Heart right ventricle (tissue), 16 donors: Measurements from ENCODE around the gene PALS1. TPM values are rescaled to one million over a fixed set of nuclear protein-coding genes. Genes with fewer than 3 reads are reported as not detected.
A peak's percentile ranks its signal among the peaks of the same experiment; 100 is the strongest.
"Not testable (repeated sequence)": the region's sequence is repeated elsewhere in the genome, so short reads cannot be mapped to it uniquely, and the experiment has no call there.

Experiments used
- ATAC-seq, 8 donors: fragments of 200-7000 bp; cut with Tn5 transposase; one replicate each; pipeline ENCODE4 v1.9.1; 2020; ENCODE audit warnings: mild to moderate bottlenecking in 8 of 8, moderate library complexity in 8 of 8, moderate number of reproducible peaks in 1 of 8
- DNase-seq, 2 donors: peaks; one replicate each; pipeline ENCODE4 v3.0.0-alpha.2; 2020
- H3K27ac ChIP-seq, 10 donors: fragments of 200-600 bp; sonication (generic) in 2 of 10; one replicate each; pipeline versions ENCODE4 v1.5.0 to v1.8.0; 2020 to 2022; ENCODE audit warnings: mild to moderate bottlenecking in 3 of 10
- H3K27me3 ChIP-seq, 7 donors: fragments of 200-600 bp; one replicate each; pipeline ENCODE4 v1.8.0; 2021 to 2022; ENCODE audit warnings: mild to moderate bottlenecking in 2 of 7
- H3K36me3 ChIP-seq, 9 donors: fragments of 200-600 bp; sonication (generic) in 1 of 9; one replicate each; pipeline versions ENCODE4 v1.5.0 to v1.8.0; 2020 to 2022; ENCODE audit warnings: mild to moderate bottlenecking in 2 of 9
- H3K4me1 ChIP-seq, 9 donors: fragments of 200-600 bp; sonication (generic) in 1 of 9; one replicate each; pipeline versions ENCODE4 v1.5.0 to v1.8.0; 2020 to 2022; ENCODE audit warnings: mild to moderate bottlenecking in 4 of 9
- H3K4me3 ChIP-seq, 10 donors: fragments of 200-600 bp; sonication (generic) in 2 of 10; one replicate each; pipeline versions ENCODE4 v1.5.0 to v1.8.0; 2020 to 2022; ENCODE audit warnings: mild to moderate bottlenecking in 7 of 10, moderate library complexity in 2 of 10
- H3K9me3 ChIP-seq, 11 donors: fragments of 200-600 bp in 10 of 11; sonication (generic) in 2 of 11; one replicate each; pipeline versions ENCODE4 v1.5.0 to v1.8.0; 2013 to 2022; ENCODE audit warnings: mild to moderate bottlenecking in 2 of 11, control low read depth in 1 of 11, moderate library complexity in 1 of 11
- WGBS, 2 donors: extraction: QIAGEN DNeasy Blood & Tissue Kit; methylation state at CpG; one replicate each; pipeline ENCODE4 v1.1.7; 2013; ENCODE audit warnings: inconsistent platforms in 1 of 2; 5-methylcytosine and 5-hydroxymethylcytosine counted together
- intact Hi-C, 10 donors: fragments of 100-400 bp; cut with DNase I; formaldehyde crosslinking; loops; one replicate each; pipeline versions ENCODE4 v1.11.1 to v1.14.2; 2022
- polyA plus RNA-seq, 2 donors: library from polyadenylated mRNA; stranded (reverse); fragments of 200-250 nt; gene quantifications; one replicate each; pipeline ENCODE4 v1.2.3, GENCODE V29; 2013
- total RNA-seq, 10 donors: library from RNA; stranded (reverse); fragmentation: NEBNext Ultra II Directional in 3 of 10; extraction: Animal tissue kit (Norgen Biotek cat#: 25700) in 3 of 10; gene quantifications; one replicate each; pipeline versions ENCODE4 v1.2.1 to v1.2.4, GENCODE V29; 2021 to 2023
- TF ChIP-seq, protein P1 (sequence below), 9 donors: fragments of 200-600 bp; sonication (generic) in 2 of 9; IDR thresholded peaks; one replicate each; pipeline versions ENCODE4 v1.5.0 to v1.8.0; 2021 to 2022; ENCODE audit warnings: antibody characterized with exemption in 9 of 9, mild to moderate bottlenecking in 5 of 9, moderate library complexity in 1 of 9
- donor health status: Arrhythmogenic right ventricular cardiomyopathy.
- donor health status: ischemic (EF 13 %, LVEDD 7.1; RV severe dilation, severe dysfunction).
- donor health status: healthy with polysubstance abuse.
- donor health status: DM: no; HTN: yes; CAD: no.
- donor health status: DM: no; HTN: no; CAD: no.
- donor health status: ischemic (EF 25% LVEDD 6.9; RV normal size, moderate dysfunction).
- donor health status: ischemic (EF 25% LVEDD 5.7; RV mildly dilated, moderate dysfunction).
- donor health status: healthy.
- donor health status: DM: yes; HTN: yes; CAD: no.
- donor health status: Ischemic cardiomyopathy.
- donor health status: ischemic (EF 35%, LVEDD 5.7; RV mildly dilated, moderate dysfunction).
- donor health status: nonischemic (EF 11% LVEDD 7.7; RV severe dilation, severe dysfunction).
- donor health status: DM: yes; HTN: yes; CAD: no.
- donor health status: PGD.
- donor health status: ischemic (EF 29% LVEDD 5.4; RV normal size, mild dysfunction).
- donor health status: nonischemic (EF 23%, LVEDD 6.1; RV moderate dilation, normal function).

PALS1 gene
- total and polyA plus RNA-seq, 12 donors = 4.0 to 19.9 (median 13.7) TPM

DNA sequence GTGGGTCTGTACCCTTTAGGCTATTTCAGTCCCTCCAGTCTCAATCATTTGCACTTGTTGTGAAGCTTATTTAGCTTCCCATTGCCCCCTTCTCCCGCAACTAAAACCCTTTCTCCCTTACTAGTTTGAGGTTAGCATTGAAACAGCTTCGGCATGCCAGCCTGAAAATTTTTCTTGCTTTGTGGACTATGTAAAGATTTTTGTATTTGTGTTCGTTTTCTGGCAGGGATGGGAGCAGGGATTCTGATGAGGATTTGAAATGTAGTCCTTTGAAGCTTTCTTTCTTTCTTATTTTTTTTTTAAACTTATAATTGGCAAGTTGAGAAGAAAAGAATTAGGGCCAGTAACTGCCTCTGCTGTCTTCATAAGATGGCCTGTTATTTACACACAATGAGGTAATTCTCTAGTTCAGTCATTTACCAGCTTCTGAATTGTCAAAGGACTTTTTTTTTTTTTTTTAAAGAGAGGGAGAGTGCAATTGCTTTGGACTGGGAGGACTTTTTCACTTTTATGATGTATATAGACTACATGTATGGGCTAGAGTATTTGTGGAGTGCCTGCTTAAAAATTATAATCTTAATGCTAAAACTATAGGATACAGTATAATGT, 29.0 kb downstream of the PALS1 start:
- Histone ChIP-seq H3K27me3 (no peaks in the 10 kb centered on the region), H3K4me3 (peak overlapping the region in 1 of 10 donors; percentile 11), H3K4me1 (peaks cover 0 to 42% (median 36%) of the 10 kb centered on the region in 9 donors), H3K36me3 (peaks cover 0 to 4% (median 0%) of the 10 kb centered on the region in 9 donors), H3K27ac (peak overlapping the region in 7 of 10 donors; percentile 15 to 61 (median 50)), H3K9me3 (no peaks in the 10 kb centered on the region)
- 63 to 66% methylated on average over 3 of the region's 3 CpGs for WGBS, 2 donors
- ATAC-seq (no peak), DNase-seq (no peak)
- TF ChIP-seq, protein P1, sequence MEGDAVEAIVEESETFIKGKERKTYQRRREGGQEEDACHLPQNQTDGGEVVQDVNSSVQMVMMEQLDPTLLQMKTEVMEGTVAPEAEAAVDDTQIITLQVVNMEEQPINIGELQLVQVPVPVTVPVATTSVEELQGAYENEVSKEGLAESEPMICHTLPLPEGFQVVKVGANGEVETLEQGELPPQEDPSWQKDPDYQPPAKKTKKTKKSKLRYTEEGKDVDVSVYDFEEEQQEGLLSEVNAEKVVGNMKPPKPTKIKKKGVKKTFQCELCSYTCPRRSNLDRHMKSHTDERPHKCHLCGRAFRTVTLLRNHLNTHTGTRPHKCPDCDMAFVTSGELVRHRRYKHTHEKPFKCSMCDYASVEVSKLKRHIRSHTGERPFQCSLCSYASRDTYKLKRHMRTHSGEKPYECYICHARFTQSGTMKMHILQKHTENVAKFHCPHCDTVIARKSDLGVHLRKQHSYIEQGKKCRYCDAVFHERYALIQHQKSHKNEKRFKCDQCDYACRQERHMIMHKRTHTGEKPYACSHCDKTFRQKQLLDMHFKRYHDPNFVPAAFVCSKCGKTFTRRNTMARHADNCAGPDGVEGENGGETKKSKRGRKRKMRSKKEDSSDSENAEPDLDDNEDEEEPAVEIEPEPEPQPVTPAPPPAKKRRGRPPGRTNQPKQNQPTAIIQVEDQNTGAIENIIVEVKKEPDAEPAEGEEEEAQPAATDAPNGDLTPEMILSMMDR (IDR thresholded peaks at IDR 0.05) = no peak
- intact Hi-C loops = no loop called here

DNA sequence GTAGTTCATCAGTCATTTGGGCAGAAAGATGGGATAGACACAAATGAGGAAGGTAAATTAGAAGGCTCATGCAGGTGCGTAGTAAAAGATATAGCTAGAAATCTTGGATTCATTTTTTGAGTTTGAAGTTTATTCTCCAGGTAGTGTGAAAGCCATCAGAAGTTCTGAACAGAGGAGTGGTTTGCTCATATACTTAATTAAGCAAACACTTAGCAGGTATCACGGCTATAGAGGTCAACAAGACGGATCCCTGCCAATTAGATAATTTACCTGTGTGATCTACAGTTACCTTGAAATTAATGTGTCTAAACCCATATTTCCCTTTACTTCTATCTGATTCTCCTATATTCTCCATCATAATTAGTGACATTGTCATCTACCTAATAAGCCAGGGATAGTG, 29.7 kb downstream of the PALS1 start:
- H3K4me1 ChIP-seq = peaks cover 0 to 46% (median 38%) of the 10 kb centered on the region in 9 donors
- ATAC-seq = no peak
- WGBS, 2 donors = 74 to 93% methylated on average over 3 of the region's 3 CpGs
- H3K4me3 ChIP-seq = no peak overlapping the region
- H3K9me3 ChIP-seq = no peaks in the 10 kb centered on the region
- TF ChIP-seq, protein P1 (IDR thresholded peaks at IDR 0.05) = no peak
- intact Hi-C loops = no loop called here
- DNase-seq = no peak
- peaks cover 0 to 4% (median 0%) of the 10 kb centered on the region in 9 donors for H3K36me3 ChIP-seq
- H3K27ac ChIP-seq = peak overlapping the region in 3 of 10 donors; percentile 50 to 61 (median 59)
- H3K27me3 ChIP-seq = no peaks in the 10 kb centered on the region

DNA sequence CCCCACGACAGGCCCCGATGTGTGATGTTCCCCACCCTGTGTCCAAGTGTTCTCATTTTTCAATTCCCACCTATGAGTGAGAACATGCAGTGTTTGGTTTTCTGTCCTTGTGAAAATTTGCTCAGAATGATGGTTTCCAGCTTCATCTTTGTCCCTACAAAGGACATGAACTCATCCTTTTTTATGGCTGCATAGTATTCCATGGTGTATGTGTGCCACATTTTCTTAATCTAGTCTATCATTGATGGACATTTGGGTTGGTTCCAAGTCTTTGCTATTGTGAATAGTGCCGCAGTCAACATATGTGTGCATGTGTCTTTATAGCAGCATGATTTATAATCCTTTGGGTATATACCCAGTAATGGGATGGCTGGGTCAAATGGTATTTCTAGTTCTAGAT, 32.0 kb downstream of the PALS1 start:
- peaks cover 0 to 53% (median 40%) of the 10 kb centered on the region in 9 donors for H3K4me1 ChIP-seq

DNA sequence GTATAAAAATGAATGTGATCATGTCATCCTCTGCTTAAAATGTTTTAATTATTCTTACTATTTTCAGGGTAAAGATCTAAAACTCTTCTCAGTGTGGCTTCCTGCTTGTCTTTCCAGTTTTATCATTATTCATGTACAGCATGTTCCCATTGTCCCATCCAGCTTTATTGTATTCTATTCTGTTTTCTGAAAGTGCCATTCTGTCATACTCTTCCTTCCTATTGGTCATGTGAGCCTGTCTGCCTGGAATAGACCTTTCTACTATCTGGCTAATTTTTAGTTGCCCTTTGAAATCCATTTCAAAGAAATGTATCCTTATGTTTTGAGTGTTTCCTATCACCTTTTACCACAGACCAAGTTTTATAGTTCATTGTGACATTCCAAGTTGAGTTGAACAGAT, 34.9 kb downstream of the PALS1 start:
- Histone ChIP-seq H3K4me1 (peaks cover 0 to 30% (median 15%) of the 10 kb centered on the region in 9 donors), H3K9me3 (no peaks in the 10 kb centered on the region), H3K36me3 (peaks cover 0 to 11% (median 0%) of the 10 kb centered on the region in 9 donors), H3K4me3 (no peak overlapping the region), H3K27me3 (no peaks in the 10 kb centered on the region), H3K27ac (peak overlapping the region in 1 of 10 donors; percentile 15)
- intact Hi-C loops = loop anchor here in 2 of 10 donors (5.0 kb wide), 2 partner anchors 34 to 779 kb away; partner anchors contain the start of gene PALS1 (in 1 of the 2)
- peak in 1 of 8 donors; percentile 42 for ATAC-seq
- no peak for DNase-seq
- TF ChIP-seq, protein P1 (IDR thresholded peaks at IDR 0.05) = no peak

More for the DNA sequence above, 32.0 kb downstream of the PALS1 start:
- H3K4me3 ChIP-seq, H3K9me3 ChIP-seq, H3K27me3 ChIP-seq, H3K36me3 ChIP-seq, intact Hi-C loops, ATAC-seq, DNase-seq, H3K27ac ChIP-seq: not testable (repeated sequence)
- WGBS, 2 donors = 97% methylated on average over 3 of the region's 3 CpGs

DNA sequence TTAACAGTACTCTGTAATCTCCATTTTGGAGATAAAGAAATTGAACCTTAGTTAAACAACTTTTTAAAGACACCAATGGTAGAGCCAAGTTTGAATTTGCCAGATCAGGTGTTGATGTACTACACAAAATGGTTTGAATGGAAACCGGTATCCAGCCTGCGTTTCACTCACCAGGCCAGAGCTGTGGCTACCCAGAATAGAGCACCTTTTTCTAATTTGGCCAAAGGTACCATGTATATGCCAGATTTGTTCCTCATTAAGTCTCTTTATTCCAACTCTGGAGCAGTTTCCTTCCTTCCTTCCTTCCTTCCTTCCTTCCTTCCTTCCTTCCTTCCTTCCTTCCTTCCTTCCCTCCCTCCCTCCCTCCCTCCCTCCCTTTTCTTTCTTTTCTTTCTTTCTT, 39.3 kb downstream of the PALS1 start:
- intact Hi-C loops = loop anchor here in 2 of 10 donors (5.0 to 10.0 kb wide), 2 partner anchors 38 to 656 kb away; partner anchors contain the start of gene PALS1 (in 1 of the 2)
- TF ChIP-seq, protein P1 (IDR thresholded peaks at IDR 0.05) = no peak
- Histone ChIP-seq H3K27ac (no peak overlapping the region), H3K36me3 (peaks cover 0 to 8% (median 0%) of the 10 kb centered on the region in 9 donors), H3K4me3 (no peak overlapping the region), H3K4me1 (peaks cover 0 to 29% (median 15%) of the 10 kb centered on the region in 9 donors), H3K27me3 (no peaks in the 10 kb centered on the region), H3K9me3 (no peaks in the 10 kb centered on the region)
- ATAC-seq (no peak), DNase-seq (no peak)
- 39 to 74% methylated on average over 2 of the region's 2 CpGs for WGBS, 2 donors
